Neural crest cell (in vitro differentiated cells): ENCODE data around the gene ZC3HAV1. TPM values are rescaled to one million over a fixed set of nuclear protein-coding genes. Genes with fewer than 3 reads are reported as not detected.

Source experiments
- DNase-seq: peaks from one replicate; pipeline ENCODE4 v3.0.0; 2021; ENCODE audit warnings: low read depth, mixed read lengths, low spot score
- H3K27ac Mint-ChIP-seq: one replicate; pipeline ENCODE4 v1.8.0; 2021; ENCODE audit warnings: mild to moderate bottlenecking, mixed read lengths; ENCODE audit not compliant: unreplicated experiment
- H3K27me3 Mint-ChIP-seq: 2 replicates; pipeline ENCODE4 v1.8.0; 2021; ENCODE audit warnings: low read depth, mild to moderate bottlenecking, mixed read lengths
- H3K36me3 Mint-ChIP-seq: 2 replicates; pipeline ENCODE4 v1.8.0; 2021; ENCODE audit warnings: low read depth, mild to moderate bottlenecking, mixed read lengths
- H3K4me1 Mint-ChIP-seq: 2 replicates; pipeline ENCODE4 v1.8.0; 2021; ENCODE audit warnings: mixed read lengths
- H3K4me3 Mint-ChIP-seq: one replicate; pipeline ENCODE4 v1.8.0; 2021; ENCODE audit warnings: mild to moderate bottlenecking, mixed read lengths
- H3K9me3 Mint-ChIP-seq: 2 replicates; pipeline ENCODE4 v1.8.0; 2021; ENCODE audit warnings: mixed read lengths
- total RNA-seq: library from RNA; stranded (reverse); gene quantifications from 2 replicates; pipeline ENCODE4 v1.2.1, GENCODE V29; 2021
- TF ChIP-seq, protein P1 (sequence below): fragments of 200-600 bp; sonication (generic); conservative IDR thresholded peaks from 2 replicates; pipeline ENCODE4 v1.5.0; 2021; ENCODE audit warnings: antibody characterized with exemption, mild to moderate bottlenecking

ZC3HAV1 gene
- total RNA-seq, 1 donor from 2014 or later, result 19.6 TPM

- TF ChIP-seq, protein P1, sequence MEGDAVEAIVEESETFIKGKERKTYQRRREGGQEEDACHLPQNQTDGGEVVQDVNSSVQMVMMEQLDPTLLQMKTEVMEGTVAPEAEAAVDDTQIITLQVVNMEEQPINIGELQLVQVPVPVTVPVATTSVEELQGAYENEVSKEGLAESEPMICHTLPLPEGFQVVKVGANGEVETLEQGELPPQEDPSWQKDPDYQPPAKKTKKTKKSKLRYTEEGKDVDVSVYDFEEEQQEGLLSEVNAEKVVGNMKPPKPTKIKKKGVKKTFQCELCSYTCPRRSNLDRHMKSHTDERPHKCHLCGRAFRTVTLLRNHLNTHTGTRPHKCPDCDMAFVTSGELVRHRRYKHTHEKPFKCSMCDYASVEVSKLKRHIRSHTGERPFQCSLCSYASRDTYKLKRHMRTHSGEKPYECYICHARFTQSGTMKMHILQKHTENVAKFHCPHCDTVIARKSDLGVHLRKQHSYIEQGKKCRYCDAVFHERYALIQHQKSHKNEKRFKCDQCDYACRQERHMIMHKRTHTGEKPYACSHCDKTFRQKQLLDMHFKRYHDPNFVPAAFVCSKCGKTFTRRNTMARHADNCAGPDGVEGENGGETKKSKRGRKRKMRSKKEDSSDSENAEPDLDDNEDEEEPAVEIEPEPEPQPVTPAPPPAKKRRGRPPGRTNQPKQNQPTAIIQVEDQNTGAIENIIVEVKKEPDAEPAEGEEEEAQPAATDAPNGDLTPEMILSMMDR, result no peak
These were observed 2.8 kb upstream of the ZC3HAV1 start for GRCh38 chr7:139112316-139112715.

GRCh38 chr7:139111811-139112301, 2.3 kb upstream of the ZC3HAV1 start:
- Mint-ChIP-seq H3K9me3 (no peaks in the 10 kb centered on the region), H3K4me1 (peaks cover 19% of the 10 kb centered on the region), H3K27ac (no peak overlapping the region), H3K27me3 (peaks cover 53% of the 10 kb centered on the region), H3K4me3 (no peak overlapping the region), H3K36me3 (no peaks in the 10 kb centered on the region)
- TF ChIP-seq, protein P1, result no peak
- DNase-seq, result no peak

More at GRCh38 chr7:139112316-139112715, 2.8 kb upstream of the ZC3HAV1 start:
- H3K27me3 Mint-ChIP-seq, result peaks cover 55% of the 10 kb centered on the region
- no peaks in the 10 kb centered on the region for H3K9me3 Mint-ChIP-seq
- H3K4me1 Mint-ChIP-seq, result peaks cover 15% of the 10 kb centered on the region
- no peak for DNase-seq
- H3K4me3 Mint-ChIP-seq, result no peak overlapping the region
- H3K27ac Mint-ChIP-seq, result no peak overlapping the region
- no peaks in the 10 kb centered on the region for H3K36me3 Mint-ChIP-seq

- Mint-ChIP-seq H3K36me3 (no peaks in the 10 kb centered on the region), H3K4me3 (peak overlapping the region; percentile 72), H3K9me3 (no peaks in the 10 kb centered on the region), H3K27ac (no peak overlapping the region), H3K4me1 (peaks cover 19% of the 10 kb centered on the region), H3K27me3 (peaks cover 53% of the 10 kb centered on the region)
- TF ChIP-seq, protein P1, result no peak
- no peak for DNase-seq
These were observed 1.6 kb upstream of the ZC3HAV1 start for GRCh38 chr7:139111147-139111546.

GRCh38 chr7:139109983-139110411, 477 bp upstream of the ZC3HAV1 start:
- DNase-seq, result no peak
- H3K36me3 Mint-ChIP-seq, result no peaks in the 10 kb centered on the region
- H3K27ac Mint-ChIP-seq, result no peak overlapping the region
- peak overlapping the region; percentile 92 for H3K4me3 Mint-ChIP-seq
- peaks cover 19% of the 10 kb centered on the region for H3K4me1 Mint-ChIP-seq
- no peaks in the 10 kb centered on the region for H3K9me3 Mint-ChIP-seq
- H3K27me3 Mint-ChIP-seq, result peaks cover 49% of the 10 kb centered on the region
- TF ChIP-seq, protein P1, result no peak

GRCh38 chr7:139108266-139109187, 993 bp downstream of the ZC3HAV1 start:
- DNase-seq, result peak; percentile 7
- TF ChIP-seq, protein P1, result no peak
- Mint-ChIP-seq H3K27ac (no peak overlapping the region), H3K36me3 (no peaks in the 10 kb centered on the region), H3K27me3 (peaks cover 48% of the 10 kb centered on the region), H3K4me3 (peak overlapping the region; percentile 92), H3K4me1 (peaks cover 19% of the 10 kb centered on the region), H3K9me3 (no peaks in the 10 kb centered on the region)
